ENCODE data around the gene STX1B.

STX1B gene

GRCh38 chr16:30979170-30980022, 31.0 kb downstream of the STX1B start:
- DNase-seq (ENCODE audit: low read depth in 2 of 2) = no peak

DNA sequence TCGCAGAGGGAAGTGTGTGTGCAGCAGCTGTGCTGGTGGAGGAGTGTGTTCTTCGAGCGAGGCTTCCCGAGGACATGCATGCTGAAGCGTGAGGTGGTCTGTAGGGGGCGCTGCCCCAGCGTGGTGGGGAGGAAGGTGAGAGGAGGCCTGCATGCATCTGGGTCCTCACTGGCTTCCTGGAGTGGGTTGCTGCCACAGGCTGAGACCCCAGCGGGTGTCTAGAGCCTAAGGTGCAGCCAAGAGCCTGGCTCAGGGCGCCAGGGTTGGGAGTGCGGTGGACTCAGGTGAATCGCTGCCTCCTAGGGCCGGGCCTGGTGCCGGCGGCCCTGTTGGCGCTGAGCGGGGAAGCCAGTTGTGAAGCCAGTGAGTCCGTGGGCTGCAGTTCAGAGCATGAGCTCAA, 32.9 kb downstream of the STX1B start:
- DNase-seq (ENCODE audit: low read depth in 2 of 2) = no peak

- DNase-seq (ENCODE audit: low read depth in 2 of 2) = no peak
These were observed 34.0 kb downstream of the STX1B start for GRCh38 chr16:30976486-30976885.

GRCh38 chr16:30974348-30974747, 36.1 kb downstream of the STX1B start:
- DNase-seq (ENCODE audit: low read depth in 2 of 2) = no peak

- DNase-seq (ENCODE audit: low read depth in 2 of 2) = no peak
These were observed 37.6 kb downstream of the STX1B start for GRCh38 chr16:30972872-30973271.

DNA sequence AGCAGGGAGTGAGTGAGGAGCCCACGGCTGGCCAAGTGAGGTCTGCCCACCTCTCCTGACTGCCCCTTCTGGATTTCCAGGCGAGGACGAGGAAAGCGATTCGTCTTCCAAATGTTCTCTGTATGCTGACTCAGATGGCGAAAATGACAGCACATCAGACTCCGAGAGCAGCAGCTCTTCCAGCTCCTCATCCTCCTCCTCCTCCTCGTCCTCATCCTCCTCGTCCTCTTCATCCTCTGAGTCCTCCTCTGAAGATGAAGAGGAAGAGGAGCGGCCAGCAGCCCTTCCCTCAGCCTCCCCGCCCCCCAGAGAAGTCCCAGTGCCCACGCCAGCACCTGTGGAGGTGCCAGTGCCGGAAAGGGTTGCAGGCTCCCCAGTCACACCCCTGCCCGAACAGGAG, 39.1 kb downstream of the STX1B start:
- DNase-seq (ENCODE audit: low read depth in 2 of 2) = no peak

GRCh38 chr16:30969246-30969842, 41.1 kb downstream of the STX1B start:
- DNase-seq (ENCODE audit: low read depth in 2 of 2) = no peak

- no peak for DNase-seq (ENCODE audit: low read depth in 2 of 2)
These were observed 42.6 kb downstream of the STX1B start for GRCh38 chr16:30967795-30968194.

DNA sequence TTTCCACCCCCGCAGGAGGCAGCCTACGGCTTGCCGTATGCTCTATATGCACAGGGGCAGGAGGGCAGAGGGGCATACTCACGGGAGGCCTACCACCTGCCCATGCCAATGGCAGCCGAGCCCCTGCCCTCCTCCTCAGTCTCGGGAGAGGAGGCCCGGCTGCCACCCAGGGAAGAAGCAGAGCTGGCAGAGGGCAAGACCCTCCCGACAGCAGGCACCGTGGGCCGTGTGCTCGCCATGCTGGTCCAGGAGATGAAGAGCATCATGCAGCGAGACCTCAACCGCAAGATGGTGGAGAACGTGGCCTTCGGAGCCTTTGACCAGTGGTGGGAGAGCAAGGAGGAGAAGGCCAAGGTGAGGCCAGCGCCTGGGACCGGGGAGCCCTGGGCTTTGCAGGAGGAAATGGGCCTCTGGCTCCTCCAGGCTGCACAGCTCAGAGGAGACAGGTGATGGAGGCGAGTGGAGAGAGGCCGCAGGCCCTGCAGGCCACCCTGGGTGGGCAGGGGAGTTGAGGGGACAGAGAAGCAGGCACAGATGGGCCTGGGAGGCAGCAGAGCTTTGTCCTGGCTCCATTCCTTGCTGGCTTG, 44.3 kb downstream of the STX1B start:
- DNase-seq (ENCODE audit: low read depth in 2 of 2) = no peak

- no peak for DNase-seq (ENCODE audit: low read depth in 2 of 2)
These were observed 45.0 kb downstream of the STX1B start for GRCh38 chr16:30965436-30965835.

- no peak for DNase-seq (ENCODE audit: low read depth in 2 of 2)
These were observed 45.7 kb downstream of the STX1B start for GRCh38 chr16:30964574-30965226.

DNA sequence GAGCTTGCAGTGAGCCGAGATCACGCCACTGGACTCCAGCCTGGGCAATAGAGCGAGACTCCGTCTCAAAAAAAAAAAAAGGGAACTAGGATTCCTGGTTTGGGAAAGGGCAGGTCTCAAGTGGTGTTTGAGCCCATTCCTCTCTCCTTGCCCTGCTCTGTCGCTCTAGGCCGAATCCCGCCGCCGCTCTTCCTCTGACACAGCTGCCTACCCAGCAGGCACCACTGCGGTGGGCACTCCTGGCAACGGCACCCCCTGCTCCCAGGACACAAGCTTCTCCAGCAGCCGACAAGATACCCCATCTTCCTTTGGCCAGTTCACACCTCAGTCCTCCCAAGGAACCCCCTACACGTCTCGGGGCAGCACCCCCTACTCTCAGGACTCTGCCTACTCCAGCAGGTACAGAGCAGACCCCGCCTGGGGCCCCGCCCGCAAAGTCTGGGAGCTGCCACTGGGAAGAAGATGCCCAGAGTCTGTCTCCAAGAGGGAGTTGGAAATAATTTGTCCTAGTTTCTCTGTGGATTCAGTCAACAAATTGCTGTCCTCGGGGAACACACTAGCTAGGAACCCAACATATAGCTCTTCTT, 46.4 kb downstream of the STX1B start:
- no peak for DNase-seq (ENCODE audit: low read depth in 2 of 2)

DNA sequence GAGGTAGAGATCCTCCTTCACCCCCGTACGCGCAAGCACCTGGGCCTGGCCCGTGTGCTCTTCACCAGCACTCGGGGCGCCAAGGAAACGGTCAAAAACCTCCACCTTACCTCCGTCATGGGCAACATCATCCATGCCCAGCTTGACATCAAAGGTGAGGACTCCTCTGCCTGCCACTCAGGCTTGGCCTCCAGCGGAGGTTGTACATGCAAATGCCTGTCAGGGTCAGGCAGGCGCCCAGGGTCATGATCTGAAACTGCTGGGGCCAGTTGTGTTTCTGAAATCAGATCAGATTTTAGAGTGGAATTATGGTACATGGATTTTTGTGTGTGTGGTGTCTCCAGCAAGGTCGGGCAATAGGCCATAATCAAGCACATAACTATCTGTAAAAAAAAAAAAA, 49.1 kb downstream of the STX1B start:
- no peak for DNase-seq (ENCODE audit: low read depth in 2 of 2)

GRCh38 chr16:30958175-30959079, 52.0 kb downstream of the STX1B start:
- peak in 1 of 2 donors; percentile 17 for DNase-seq (ENCODE audit: low read depth in 2 of 2)

- DNase-seq (ENCODE audit: low read depth in 2 of 2) = peak; percentile 94
These were observed 52.8 kb downstream of the STX1B start, which contains the start of gene SETD1A for GRCh38 chr16:30957456-30958174. SETD1A (plus strand) TSS chr16:30957754; CDS start chr16:30958732, 978 bp downstream.

GRCh38 chr16:30956601-30957455, 53.6 kb downstream of the STX1B start:
- DNase-seq (ENCODE audit: low read depth in 2 of 2) = peak; percentile 85 to 89

- no peak for DNase-seq (ENCODE audit: low read depth in 2 of 2)
These were observed 55.4 kb downstream of the STX1B start for GRCh38 chr16:30954993-30955392.

DNA sequence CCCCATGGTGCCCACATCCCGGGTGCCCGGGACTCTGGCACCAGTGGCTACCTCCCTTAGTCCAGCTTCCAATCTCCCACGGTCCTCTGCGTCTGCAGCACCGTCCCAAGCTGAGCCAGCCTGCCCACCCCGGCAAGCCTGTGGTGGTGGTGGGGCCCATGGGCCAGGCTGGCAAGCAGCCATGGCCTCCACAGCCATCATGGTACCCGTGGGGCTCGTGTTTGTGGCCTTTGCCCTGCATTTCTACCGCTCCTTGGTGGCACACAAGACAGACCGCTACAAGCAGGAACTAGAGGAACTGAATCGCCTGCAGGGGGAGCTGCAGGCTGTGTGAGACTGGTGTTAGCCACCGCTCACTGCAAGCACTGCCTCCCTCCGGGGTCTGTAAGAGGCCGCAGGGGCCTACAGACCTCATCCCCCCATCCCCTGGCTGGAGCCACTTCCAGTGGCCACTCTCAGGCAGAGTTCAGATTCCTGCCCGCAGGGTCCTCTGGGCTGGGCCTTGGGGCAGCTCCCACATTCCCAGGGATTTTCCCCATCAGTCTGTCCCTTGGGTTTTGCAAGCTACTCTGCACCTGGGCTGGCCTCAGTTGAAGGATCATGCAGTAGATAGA, 56.8 kb downstream of the STX1B start:
- peak; percentile 19 to 42 for DNase-seq (ENCODE audit: low read depth in 2 of 2)

GRCh38 chr16:30953111-30953510, 57.3 kb downstream of the STX1B start:
- no peak for DNase-seq (ENCODE audit: low read depth in 2 of 2)

Data from stimulated activated CD8-positive, alpha-beta memory T cell treated with anti-CD3 and anti-CD28 coated beads, Interleukin-7, amount 100 ng/mL, for 4 hours (primary cell).